HG02642 (cell line): Measurements from ENCODE around the gene TARBP2.
"Not testable (repeated sequence)": the region's sequence is repeated elsewhere in the genome, so short reads cannot be mapped to it uniquely, and the experiment has no call there.

Experiments
- ATAC-seq: cut with Tn5 transposase; IDR thresholded peaks from one replicate; pipeline ENCODE4 v1.9.1; 2021; ENCODE audit warnings: mild to moderate bottlenecking; ENCODE audit not compliant: unreplicated experiment, poor library complexity

The TARBP2 gene

GRCh38 chr12:53508534-53509170 lies 7.6 kb downstream of the TARBP2 start:
- peak; percentile 77 for ATAC-seq

- no peak for ATAC-seq
Measured at GRCh38 chr12:53510181-53510812, 9.2 kb downstream of the TARBP2 start.

- ATAC-seq, result no peak
Measured at GRCh38 chr12:53513712-53514410, 12.8 kb downstream of the TARBP2 start.

- no peak for ATAC-seq
Measured at GRCh38 chr12:53514628-53515290, 13.7 kb downstream of the TARBP2 start.

- ATAC-seq, result no peak
Measured at GRCh38 chr12:53515291-53515680, 14.2 kb downstream of the TARBP2 start.

GRCh38 chr12:53516758-53517455 lies 15.8 kb downstream of the TARBP2 start:
- no peak for ATAC-seq

- ATAC-seq, result no peak
Measured at GRCh38 chr12:53518381-53518780, 17.3 kb downstream of the TARBP2 start.

GRCh38 chr12:53523131-53523530 lies 22.0 kb downstream of the TARBP2 start:
- ATAC-seq, result no peak

- no peak for ATAC-seq
Measured at GRCh38 chr12:53524476-53524875, 23.4 kb downstream of the TARBP2 start.

- no peak for ATAC-seq
Measured at GRCh38 chr12:53530061-53530460, 29.0 kb downstream of the TARBP2 start.

GRCh38 chr12:53530920-53531319 lies 29.8 kb downstream of the TARBP2 start:
- ATAC-seq, result no peak

GRCh38 chr12:53532021-53532420 lies 30.9 kb downstream of the TARBP2 start:
- ATAC-seq, result no peak

- no peak for ATAC-seq
Measured at GRCh38 chr12:53532524-53533445, 31.7 kb downstream of the TARBP2 start.

- ATAC-seq, result no peak
Measured at GRCh38 chr12:53533471-53533870, 32.4 kb downstream of the TARBP2 start.

GRCh38 chr12:53536962-53537361 lies 35.9 kb downstream of the TARBP2 start:
- no peak for ATAC-seq

GRCh38 chr12:53538209-53538689 lies 37.2 kb downstream of the TARBP2 start:
- ATAC-seq, result no peak

- ATAC-seq, result no peak
Measured at GRCh38 chr12:53539526-53539925, 38.4 kb downstream of the TARBP2 start.

- peak; percentile 74 for ATAC-seq
Measured at GRCh38 chr12:53543539-53543938, 42.5 kb downstream of the TARBP2 start.

- ATAC-seq, result not testable (repeated sequence)
Measured at GRCh38 chr12:53548354-53548753, 47.3 kb downstream of the TARBP2 start.
